HG03469 (cell line): ENCODE results near the gene TRAPPC3L.

Experiments
- ATAC-seq: cut with Tn5 transposase; IDR thresholded peaks from one replicate; pipeline ENCODE4 v1.9.1; 2021; ENCODE audit warnings: mild to moderate bottlenecking, moderate library complexity, moderate number of reproducible peaks; ENCODE audit not compliant: unreplicated experiment

Gene TRAPPC3L

GRCh38 chr6:116545651-116546050 is at the start of gene TRAPPC3L:
Gene TRAPPC3L, minus strand, starts transcription at chr6:116545684. Its CDS starts 170 bp downstream, at chr6:116545514.
- ATAC-seq: no peak

- ATAC-seq: no peak
These were observed 49.8 kb upstream of the TRAPPC3L start for GRCh38 chr6:116595247-116595646.

- no peak for ATAC-seq
These were observed 41.3 kb upstream of the TRAPPC3L start for GRCh38 chr6:116586738-116587137.

GRCh38 chr6:116586276-116586675 is 40.8 kb upstream of the TRAPPC3L start:
- no peak for ATAC-seq

GRCh38 chr6:116580198-116580597 is 34.7 kb upstream of the TRAPPC3L start:
- ATAC-seq: no peak

GRCh38 chr6:116579143-116579542 is 33.7 kb upstream of the TRAPPC3L start:
- ATAC-seq: no peak

- ATAC-seq: no peak
These were observed 32.9 kb upstream of the TRAPPC3L start for GRCh38 chr6:116578335-116578734.

GRCh38 chr6:116577486-116577885 is 32.0 kb upstream of the TRAPPC3L start:
- no peak for ATAC-seq

- no peak for ATAC-seq
These were observed 29.7 kb upstream of the TRAPPC3L start for GRCh38 chr6:116575227-116575626.

GRCh38 chr6:116572162-116572561 is 26.7 kb upstream of the TRAPPC3L start:
- no peak for ATAC-seq

- ATAC-seq: no peak
These were observed 26.2 kb upstream of the TRAPPC3L start for GRCh38 chr6:116571683-116572000.

- ATAC-seq: peak; percentile 88
These were observed 25.6 kb upstream of the TRAPPC3L start, which contains the start of gene RWDD1 for GRCh38 chr6:116570856-116571682. Gene RWDD1, plus strand, starts transcription at chr6:116571504. Its CDS starts 79 bp downstream, at chr6:116571583.

GRCh38 chr6:116568821-116569755 is 23.6 kb upstream of the TRAPPC3L start:
- ATAC-seq: no peak

GRCh38 chr6:116568111-116568510 is 22.6 kb upstream of the TRAPPC3L start:
- no peak for ATAC-seq

GRCh38 chr6:116564921-116565872 is 19.7 kb upstream of the TRAPPC3L start:
- no peak for ATAC-seq

- no peak for ATAC-seq
These were observed 18.8 kb upstream of the TRAPPC3L start for GRCh38 chr6:116564311-116564710.

GRCh38 chr6:116563830-116564229 is 18.3 kb upstream of the TRAPPC3L start:
- ATAC-seq: no peak

GRCh38 chr6:116562614-116563013 is 17.1 kb upstream of the TRAPPC3L start:
- ATAC-seq: no peak

GRCh38 chr6:116562019-116562403 is 16.5 kb upstream of the TRAPPC3L start:
- no peak for ATAC-seq

GRCh38 chr6:116561377-116562018 is 16.0 kb upstream of the TRAPPC3L start:
- ATAC-seq: peak; percentile 68
